AG04449 (cell line): Measurements from ENCODE around the gene RGS6.

ENCODE experiments used
- CTCF ChIA-PET: fragments of 350-600 bp; formaldehyde crosslinking; extraction: SDS; loops from one replicate; lab custom pipeline; 2021; ENCODE audit warnings: antibody characterized with exemption; lab: Yijun Ruan, JAX
- POLR2A ChIA-PET: fragments of 400-600, 350-600 bp; formaldehyde crosslinking; extraction: SDS; loops from one replicate; lab custom pipeline; 2020; ENCODE audit warnings: antibody characterized with exemption, inconsistent platforms; lab: Yijun Ruan, JAX
- DNase-seq: peaks from one replicate; pipeline ENCODE4 v3.0.0-alpha.2; 2010; ENCODE audit warnings: low read depth, low spot score
- H3K4me3 ChIP-seq: 2 replicates; pipeline ENCODE4 v1.5.1; 2011; ENCODE audit warnings: low read depth, mild to moderate bottlenecking, control low read depth, low read length
- CTCF ChIP-seq: IDR thresholded peaks from one replicate; pipeline ENCODE4 v1.5.1; 2011; ENCODE audit warnings: mild to moderate bottlenecking, moderate library complexity, low read length, control low read depth, inconsistent platforms; ENCODE audit not compliant: insufficient read depth; ENCODE audit errors: missing control alignments

The RGS6 gene

GRCh38 chr14:72535485-72535884, 603.3 kb downstream of the RGS6 start:
- DNase-seq = no peak
- ChIA-PET POLR2A (no interaction called here), CTCF (interaction anchor here (0.8 kb wide), 1 partner anchor 15 kb away, joined by 3 read pairs; no protein-coding TSS in a partner anchor)
- no peak for TF ChIP-seq CTCF
- H3K4me3 ChIP-seq = no peak overlapping the region

- no peak for DNase-seq
- ChIA-PET POLR2A (no interaction called here), CTCF (interaction anchor here (0.7 to 2.0 kb wide), 2 partner anchors 24 to 366 kb away, joined by 3 to 6 read pairs; no protein-coding TSS in a partner anchor)
- no peak for TF ChIP-seq CTCF
- no peak overlapping the region for H3K4me3 ChIP-seq
Observed at GRCh38 chr14:72538387-72538786, 606.2 kb downstream of the RGS6 start.

DNA sequence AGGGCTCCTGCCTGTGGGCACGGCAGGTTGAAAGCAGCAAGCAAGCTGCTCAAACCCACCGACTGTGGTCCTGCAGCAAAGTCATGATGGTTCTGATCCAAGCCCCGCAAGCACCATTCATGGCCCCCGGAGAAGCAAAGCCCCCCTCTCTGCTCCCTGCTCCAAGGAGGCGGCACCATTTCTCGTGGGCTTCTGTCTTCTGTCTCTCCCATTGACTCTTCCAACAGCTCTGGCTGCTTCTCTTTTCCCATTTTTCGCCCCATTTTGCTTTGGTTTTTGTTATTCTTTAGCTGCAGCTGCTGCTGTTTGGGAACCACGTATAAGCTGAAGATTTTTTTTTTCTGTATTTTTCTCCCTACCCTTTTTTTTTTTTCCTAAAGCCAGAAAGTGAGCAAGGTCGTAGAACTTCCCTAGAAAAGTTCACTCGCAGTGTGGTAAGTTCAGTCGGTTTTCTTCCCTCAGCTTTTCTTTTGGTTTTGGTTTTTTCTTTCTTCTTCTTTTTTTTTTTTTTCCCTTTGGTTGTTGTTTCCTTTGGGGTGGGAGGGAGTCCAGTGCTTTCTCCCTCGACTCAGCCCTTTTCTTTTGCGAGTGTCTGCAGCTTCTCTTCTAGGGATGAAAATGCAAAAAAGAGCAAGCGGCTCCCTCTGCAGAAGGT, 607.6 kb downstream of the RGS6 start:
- no peak for DNase-seq
- no peak for TF ChIP-seq CTCF
- no peak overlapping the region for H3K4me3 ChIP-seq
- ChIA-PET CTCF (interaction anchor here (1.5 kb wide), 1 partner anchor 23 kb away, joined by 4 read pairs; no protein-coding TSS in a partner anchor), POLR2A (no interaction called here)

DNA sequence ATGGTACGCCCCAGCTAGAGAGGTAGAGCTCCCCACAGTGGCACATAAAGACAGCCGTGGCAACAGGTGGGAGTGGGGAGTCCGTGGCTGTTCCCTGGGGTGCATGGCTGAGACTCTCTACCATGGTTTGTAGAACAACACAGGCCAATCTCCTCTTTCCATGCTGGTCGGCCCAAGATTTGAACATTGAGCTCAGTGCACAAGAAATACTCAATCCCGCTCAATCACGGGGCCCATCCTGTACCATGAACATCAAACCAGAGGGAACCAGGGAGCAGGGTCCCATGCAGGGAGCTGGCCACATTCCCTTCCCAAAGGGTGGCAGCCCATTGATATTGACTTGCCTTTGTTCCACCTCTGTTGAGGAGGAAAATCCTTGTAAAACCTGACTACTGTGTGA, 608.6 kb downstream of the RGS6 start:
- CTCF ChIA-PET = interaction anchor here (0.8 to 1.5 kb wide), 3 partner anchors 24 to 27 kb away, joined by 3 to 6 read pairs (median 4); no protein-coding TSS in a partner anchor

DNA sequence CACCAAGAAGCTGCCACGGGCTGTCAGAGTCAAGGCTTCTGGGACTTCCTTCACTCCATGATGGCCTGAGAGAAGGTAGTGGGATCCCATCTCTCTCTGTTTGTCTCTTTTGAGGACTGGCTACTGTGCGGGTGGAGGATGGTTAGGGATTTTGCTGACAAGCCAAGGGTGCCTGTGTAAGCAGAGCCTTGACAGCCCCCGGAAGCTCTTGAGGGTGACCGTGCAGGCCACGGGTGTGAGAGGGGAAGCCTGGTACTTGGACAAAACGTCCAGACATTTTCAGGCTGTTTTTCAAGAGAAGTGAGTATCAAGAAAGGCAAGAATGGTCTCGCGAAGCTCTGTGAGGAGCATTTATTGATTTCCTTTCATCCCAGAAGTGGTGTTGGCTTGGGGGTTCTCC, 609.3 kb downstream of the RGS6 start:
- ChIA-PET POLR2A (no interaction called here), CTCF (interaction anchor here (0.9 kb wide), 1 partner anchor 28 kb away, joined by 6 read pairs; no protein-coding TSS in a partner anchor)
- no peak for TF ChIP-seq CTCF
- no peak overlapping the region for H3K4me3 ChIP-seq
- DNase-seq = no peak

More for the DNA sequence above, 608.6 kb downstream of the RGS6 start:
- POLR2A ChIA-PET = no interaction called here
- no peak overlapping the region for H3K4me3 ChIP-seq
- no peak for DNase-seq
- TF ChIP-seq CTCF = no peak

- CTCF ChIA-PET = interaction anchor here (0.8 to 3.1 kb wide), 2 partner anchors 16 to 405 kb away, joined by 3 to 8 read pairs; no protein-coding TSS in a partner anchor
- no peak overlapping the region for H3K4me3 ChIP-seq
- POLR2A ChIA-PET = no interaction called here
- no peak for DNase-seq
- no peak for TF ChIP-seq CTCF
Observed at GRCh38 chr14:72543341-72543740, 611.1 kb downstream of the RGS6 start.
